ENCODE measurements around the gene GJC3.

- TF ChIP-seq ZNF274 (IDR thresholded peaks at IDR 0.05; ENCODE audit: low read depth, low read length) (no peak), YY1 (IDR thresholded peaks at IDR 0.05; ENCODE audit: insufficient read depth, insufficient read length) (no peak), SUZ12 (IDR thresholded peaks at IDR 0.05; ENCODE audit: extremely low read depth, insufficient read depth, insufficient read length) (no peak)
Observed at GRCh38 chr7:99893280-99893679, 36.1 kb downstream of the GJC3 start.

All from NT2/D1 (cell line).